H1 (cell line): ENCODE results near the gene RBM19. TPM values are rescaled to one million over a fixed set of nuclear protein-coding genes. Genes with fewer than 3 reads are reported as not detected.

ENCODE experiments used
- CTCF ChIA-PET: fragments of 300-600 bp; sonication (Branson Sonifier 250); formaldehyde crosslinking; loops from one replicate; lab custom pipeline; 2021; ENCODE audit not compliant: partially characterized antibody; lab: Charles Lee
- POLR2A ChIA-PET: fragments of 300-600 bp; sonication (Branson Sonifier 250); formaldehyde crosslinking; loops from one replicate; lab custom pipeline; 2021; ENCODE audit warnings: inconsistent platforms; ENCODE audit not compliant: partially characterized antibody; lab: Charles Lee
- DNase-seq, 2 experiments: peaks; one replicate each; pipeline versions ENCODE4 v3.0.0 to v3.0.0-alpha.2; 2010 to 2022; ENCODE audit warnings: low spot score in 2 of 2, low read depth in 1 of 2, mixed read lengths in 1 of 2
- FAIRE-seq: peaks from 2 replicates; lab custom pipeline; 2011; peaks lifted over from hg19 to GRCh38; lab: Jason Lieb, UNC
- H2AFZ ChIP-seq: 2 replicates; pipeline ENCODE4 v1.8.1; 2012; ENCODE audit warnings: low read length, inconsistent platforms
- H2AK5ac ChIP-seq: 2 replicates; pipeline ENCODE4 v1.6.1; 2013; ENCODE audit warnings: low read depth, low read length
- H2BK120ac ChIP-seq: replicated peaks from 2 replicates; pipeline ENCODE3; 2013; ENCODE audit warnings: low read depth, low read length, inconsistent platforms
- H2BK12ac ChIP-seq: 2 replicates; pipeline ENCODE4 v1.6.1; 2013; ENCODE audit warnings: low read depth, low read length
- H2BK15ac ChIP-seq: 2 replicates; pipeline ENCODE4 v1.6.1; 2013; ENCODE audit warnings: low read length
- H2BK20ac ChIP-seq: 2 replicates; pipeline ENCODE4 v1.6.1; 2013; ENCODE audit warnings: low read length
- H2BK5ac ChIP-seq: 2 replicates; pipeline ENCODE4 v1.6.1; 2013; ENCODE audit warnings: low read depth, low read length
- H3K14ac ChIP-seq: 2 replicates; pipeline ENCODE4 v1.6.1; 2013; ENCODE audit warnings: inconsistent platforms; ENCODE audit not compliant: insufficient read length
- H3K18ac ChIP-seq: 2 replicates; pipeline ENCODE4 v1.6.1; 2013; ENCODE audit warnings: low read length; ENCODE audit errors: extremely low read depth
- H3K23ac ChIP-seq: 2 replicates; pipeline ENCODE4 v1.6.1; 2013; ENCODE audit warnings: inconsistent platforms; ENCODE audit not compliant: insufficient read length
- H3K23me2 ChIP-seq: 2 replicates; pipeline ENCODE4 v1.6.1; 2013; ENCODE audit warnings: low read depth, low read length
- H3K27ac ChIP-seq: 2 replicates; pipeline ENCODE4 v1.6.1; 2011; ENCODE audit warnings: low read depth, low read length, inconsistent platforms
- H3K27me3 ChIP-seq, 4 experiments: replicated peaks in 1 of 4; 1 replicate in 1 of 4; 2 replicates in 3 of 4; pipeline versions ENCODE4 v1.6.1 to v1.8.1; 2011 to 2013; ENCODE audit warnings: low read length in 3 of 4, mild to moderate bottlenecking in 3 of 4, inconsistent platforms in 2 of 4, mixed read lengths in 2 of 4, moderate library complexity in 1 of 4; ENCODE audit not compliant: control insufficient read depth in 3 of 4, insufficient read depth in 3 of 4; ENCODE audit errors: extremely low read depth in 1 of 4
- H3K36me3 ChIP-seq, 4 experiments: 2 replicates each; pipeline versions ENCODE4 v1.6.1 to v1.8.1; 2011 to 2013; ENCODE audit warnings: mild to moderate bottlenecking in 4 of 4, low read length in 3 of 4, moderate library complexity in 2 of 4, control low read depth in 1 of 4, inconsistent platforms in 1 of 4; ENCODE audit not compliant: insufficient read depth in 4 of 4, control insufficient read depth in 2 of 4
- H3K4ac ChIP-seq: replicated peaks from 2 replicates; pipeline ENCODE3; 2013; ENCODE audit warnings: low read length, low read depth, mixed read lengths, inconsistent platforms; ENCODE audit not compliant: insufficient read length
- H3K4me1 ChIP-seq, 4 experiments: replicated peaks in 1 of 4; 1 replicate in 1 of 4; 2 replicates in 3 of 4; pipeline versions ENCODE4 v1.6.1 to v1.8.1; 2011 to 2013; ENCODE audit warnings: low read length in 3 of 4, inconsistent platforms in 2 of 4, mixed read lengths in 1 of 4; ENCODE audit not compliant: insufficient read depth in 4 of 4, control insufficient read depth in 3 of 4
- H3K4me2 ChIP-seq, 2 experiments: 2 replicates each; pipeline versions ENCODE4 v1.6.1 to v1.8.1; 2011 to 2013; ENCODE audit warnings: low read depth in 2 of 2, low read length in 2 of 2, control low read depth in 1 of 2, inconsistent platforms in 1 of 2, mild to moderate bottlenecking in 1 of 2; ENCODE audit not compliant: insufficient read depth in 1 of 2
- H3K4me3 ChIP-seq, 4 experiments: fragments of 200-600, 300-600 bp in 1 of 4; sonication (generic), shearing (Covaris generic), sonication (Bioruptor Twin) in 1 of 4; 2 replicates each; pipeline versions ENCODE4 v1.5.1 to v1.8.1; 2011 to 2016; ENCODE audit warnings: low read length in 4 of 4, low read depth in 3 of 4, control low read depth in 2 of 4, inconsistent platforms in 2 of 4, mild to moderate bottlenecking in 2 of 4, mixed read lengths in 1 of 4, moderate library complexity in 1 of 4; ENCODE audit not compliant: insufficient read depth in 2 of 4; ENCODE audit errors: extremely low read depth in 1 of 4
- H3K56ac ChIP-seq: replicated peaks from 2 replicates; pipeline ENCODE3; 2013; ENCODE audit warnings: low read depth, mild to moderate bottlenecking, mixed read lengths, low read length, inconsistent platforms; ENCODE audit not compliant: insufficient read length
- H3K79me1 ChIP-seq: 2 replicates; pipeline ENCODE4 v1.6.1; 2013; ENCODE audit warnings: low read depth, low read length, control low read depth
- H3K79me2 ChIP-seq, 2 experiments: 2 replicates each; pipeline versions ENCODE4 v1.6.1 to v1.8.1; 2012 to 2013; ENCODE audit warnings: low read length in 2 of 2, mild to moderate bottlenecking in 2 of 2, inconsistent platforms in 1 of 2; ENCODE audit not compliant: insufficient read depth in 2 of 2, control insufficient read depth in 1 of 2
- H3K9ac ChIP-seq, 4 experiments: replicated peaks in 1 of 4; 1 replicate in 1 of 4; 2 replicates in 3 of 4; pipeline versions ENCODE4 v1.6.1 to v1.8.1; 2011 to 2013; ENCODE audit warnings: low read depth in 3 of 4, low read length in 3 of 4, control low read depth in 2 of 4, mild to moderate bottlenecking in 2 of 4, moderate library complexity in 2 of 4, inconsistent platforms in 1 of 4; ENCODE audit errors: extremely low read depth in 1 of 4
- H3K9me3 ChIP-seq, 2 experiments: 2 replicates each; pipeline versions ENCODE4 v1.6.1 to v1.8.1; 2012 to 2013; ENCODE audit warnings: mild to moderate bottlenecking in 2 of 2, moderate library complexity in 2 of 2, control low read depth in 1 of 2, inconsistent platforms in 1 of 2, low read depth in 1 of 2, low read length in 1 of 2, mixed read lengths in 1 of 2; ENCODE audit not compliant: insufficient read depth in 2 of 2
- H4K20me1 ChIP-seq, 2 experiments: replicated peaks in 1 of 2; 2 replicates each; pipeline versions ENCODE3 to v1.8.1; 2011 to 2013; ENCODE audit warnings: inconsistent platforms in 2 of 2, low read length in 2 of 2, mild to moderate bottlenecking in 1 of 2; ENCODE audit not compliant: insufficient read depth in 2 of 2, control insufficient read depth in 1 of 2
- H4K5ac ChIP-seq: 2 replicates; pipeline ENCODE4 v1.6.1; 2013; ENCODE audit warnings: low read length, low read depth, mixed read lengths, inconsistent platforms; ENCODE audit not compliant: insufficient read length
- H4K8ac ChIP-seq: 2 replicates; pipeline ENCODE4 v1.8.0; 2013; ENCODE audit warnings: mild to moderate bottlenecking, moderate library complexity, low read length, inconsistent platforms; ENCODE audit not compliant: insufficient read depth; ENCODE audit errors: extremely low read depth
- H4K91ac ChIP-seq: replicated peaks from 2 replicates; pipeline ENCODE3; 2013; ENCODE audit warnings: low read length, mixed read lengths, inconsistent platforms; ENCODE audit not compliant: insufficient read length
- PHF8 ChIP-seq: fragments of 200-600 bp; sonication (generic); conservative IDR thresholded peaks from 2 replicates; pipeline ENCODE4 v1.7.1; 2012; ENCODE audit warnings: low read depth, mild to moderate bottlenecking, inconsistent platforms, low read length, moderate library complexity
- RAD21 ChIP-seq, 2 experiments: IDR thresholded peaks in 1 of 2; conservative IDR thresholded peaks in 1 of 2; 2 replicates each; pipeline ENCODE4 v1.6.1; 2011; ENCODE audit warnings: low read depth in 2 of 2, low read length in 2 of 2, improper control_type of control experiment in 1 of 2, inconsistent platforms in 1 of 2, mild to moderate bottlenecking in 1 of 2, moderate library complexity in 1 of 2
- SRF ChIP-seq: IDR thresholded peaks from 2 replicates; pipeline ENCODE4 v1.6.1; 2011; ENCODE audit warnings: mild to moderate bottlenecking, low read depth, low read length, moderate library complexity
- WGBS, 2 experiments: shearing (Covaris generic) in 1 of 2; methylation state at CpG; one replicate each; pipeline versions ENCODE4 v1.1.6 to v1.1.7; 2013 to 2015; ENCODE audit warnings: low lambda C conversion rate in 2 of 2, mixed read lengths in 2 of 2, inconsistent platforms in 1 of 2, low coverage in 1 of 2, missing lambda C conversion rate in 1 of 2; ENCODE audit not compliant: insufficient replicate concordance in 2 of 2, insufficient coverage in 1 of 2, insufficient read length in 1 of 2; ENCODE audit errors: extremely low coverage in 1 of 2, missing lambda C conversion rate in 1 of 2; 5-methylcytosine and 5-hydroxymethylcytosine counted together
- polyA plus RNA-seq, 7 experiments: library from polyadenylated mRNA; depleted of rRNA in 3 of 7; stranded (reverse) in 5 of 7; unstranded in 2 of 7; fragments of >200 nt in 5 of 7; fragments of 200-250 nt in 2 of 7; gene quantifications; 1 replicate in 5 of 7; 2 replicates in 1 of 7; 4 replicates in 1 of 7; pipeline versions ENCODE4 v1.2.1 to v1.2.3, GENCODE V29; 2011 to 2013; ENCODE audit warnings: missing spikeins in 2 of 7, mixed read lengths in 2 of 7
- total RNA-seq: library from RNA; stranded (reverse); fragmentation: NEBNext Ultra II Directional; extraction: Animal tissue kit (Norgen Biotek cat#: 25700); gene quantifications from 2 replicates; pipeline ENCODE4 v1.2.1, GENCODE V29; 2021

Gene RBM19
- total and polyA plus RNA-seq, 2 of the 8 experiments (the other 6 are each of a cell fraction or from before 2014, with no cell fraction given): 23.4 to 61.9 TPM

- DNase-seq (no peak), FAIRE-seq (no peak)
- Histone ChIP-seq H3K23ac (no peak overlapping the region), H2BK20ac (no peak overlapping the region), H2BK15ac (no peak overlapping the region), H4K8ac (no peak overlapping the region), H3K56ac (no peak overlapping the region), H2BK12ac (no peak overlapping the region), H3K27me3 (no peaks in the 10 kb centered on the region), H3K23me2 (no peaks in the 10 kb centered on the region), H3K4ac (no peak overlapping the region), H3K79me2 (no peaks in the 10 kb centered on the region), H3K14ac (no peak overlapping the region), H3K18ac (no peak overlapping the region), H2AK5ac (no peak overlapping the region), H3K4me1 (no peaks in the 10 kb centered on the region; a peak in 1 of 7 replicates), H2BK120ac (no peak overlapping the region), H2BK5ac (no peak overlapping the region), H3K9ac (no peak overlapping the region), H2AFZ (no peak overlapping the region), H3K79me1 (no peaks in the 10 kb centered on the region), H4K91ac (no peak overlapping the region), H3K4me3 (no peak overlapping the region), H3K36me3 (peaks cover 0 to 7% (median 1%) of the 10 kb centered on the region in 4 experiments; a peak in 3 of 8 replicates), H4K20me1 (no peaks in the 10 kb centered on the region), H3K9me3 (peaks cover 0 to 7% of the 10 kb centered on the region in 2 experiments; a peak in 2 of 4 replicates), H4K5ac (no peak overlapping the region), H3K4me2 (no peak overlapping the region), H3K27ac (no peak overlapping the region)
- ChIA-PET CTCF (interaction anchor here (1.0 to 1.3 kb wide), 4 partner anchors 11 to 39 kb away, joined by 3 read pairs; no protein-coding TSS in a partner anchor), POLR2A (no interaction called here)
- TF ChIP-seq PHF8 (no peak), RAD21 (IDR thresholded peaks at IDR 0.05 in 1 of 2, conservative IDR thresholded peaks at IDR 0.05 in 1 of 2; ENCODE audit: low read depth in 2 of 2, low read length in 2 of 2) (no peak), SRF (no peak)
- WGBS, 2 experiments: 90% methylated on average over 11 of the region's 11 CpGs; no CpG with 5 or more reads in 1 of the 2 experiments
These were observed 91.8 kb downstream of the RBM19 start for GRCh38 chr12:113874326-113874725.
